ENCODE results near the gene APMAP. TPM values are rescaled to one million over a fixed set of nuclear protein-coding genes. Genes with fewer than 3 reads are reported as not detected.
"Not testable (repeated sequence)": the region's sequence is repeated elsewhere in the genome, so short reads cannot be mapped to it uniquely, and the experiment has no call there.

APMAP gene
- total RNA-seq, 1 donor from 2014 or later, result 56.8 TPM

DNA sequence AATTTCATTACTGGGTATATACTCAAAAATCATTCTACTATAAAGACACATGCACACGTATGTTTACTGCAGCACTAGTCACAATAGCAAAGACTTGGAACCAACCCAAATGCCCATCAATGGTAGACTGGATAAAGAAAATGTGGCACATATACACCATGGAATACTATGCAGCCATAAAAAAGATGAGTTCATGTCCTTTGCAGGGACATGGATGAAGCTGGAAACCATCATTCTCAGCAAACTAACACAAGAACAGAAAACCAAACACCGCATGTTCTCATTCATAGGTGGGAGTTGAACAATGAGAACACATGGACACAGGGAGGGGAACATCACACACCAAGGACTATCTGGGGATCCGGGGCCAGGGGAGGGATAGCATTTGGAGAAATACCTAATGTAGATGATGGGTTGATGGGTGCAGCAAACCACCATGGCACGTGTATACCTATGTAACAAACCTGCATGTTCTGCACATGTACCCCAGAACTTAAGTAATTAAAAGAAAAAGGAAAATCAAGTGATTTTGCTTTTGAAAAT lies 44.1 kb downstream of the APMAP start:
- H3K27me3 Mint-ChIP-seq, DNase-seq: not testable (repeated sequence)
- Mint-ChIP-seq H3K4me1 (peaks cover 61% of the 10 kb centered on the region), H3K27ac (peak overlapping the region; percentile 98), H3K4me3 (peak overlapping the region; percentile 95), H3K36me3 (ENCODE audit: low read depth) (peaks cover 57% of the 10 kb centered on the region), H3K9me3 (peaks cover 36% of the 10 kb centered on the region)
- intact Hi-C loops (cut with micrococcal nuclease), result loop anchor here (2.0 to 5.0 kb wide), 5 partner anchors 18 to 922 kb away; partner anchors contain the start of genes ABHD12 and ACSS1

DNA sequence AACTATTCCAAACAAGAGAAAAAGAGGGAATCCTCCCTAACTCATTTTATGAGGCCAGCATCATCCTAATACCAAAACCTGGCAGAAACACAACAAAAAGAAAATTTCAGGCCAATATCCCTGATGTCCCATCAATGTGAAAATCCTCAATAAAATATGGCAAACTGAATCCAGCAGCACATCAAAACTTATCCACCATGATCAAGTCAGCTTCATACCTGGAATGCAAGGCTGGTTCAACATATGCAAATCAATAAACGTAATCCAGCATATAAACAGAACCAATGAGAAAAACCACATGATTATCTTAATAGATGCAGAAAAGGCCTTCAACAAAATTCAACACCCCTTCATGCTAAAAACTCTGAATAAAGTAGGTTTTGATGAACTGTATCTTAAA lies 46.2 kb downstream of the APMAP start:
- Mint-ChIP-seq H3K36me3 (ENCODE audit: low read depth) (peaks cover 54% of the 10 kb centered on the region), H3K4me1 (peaks cover 45% of the 10 kb centered on the region), H3K9me3 (peaks cover 46% of the 10 kb centered on the region)
- not testable (repeated sequence) for H3K4me3 Mint-ChIP-seq, H3K27me3 Mint-ChIP-seq, DNase-seq, H3K27ac Mint-ChIP-seq
- intact Hi-C loops (cut with micrococcal nuclease), result loop anchor here (5.0 kb wide), 2 partner anchors 366 to 446 kb away; partner anchors contain the start of gene ABHD12

DNA sequence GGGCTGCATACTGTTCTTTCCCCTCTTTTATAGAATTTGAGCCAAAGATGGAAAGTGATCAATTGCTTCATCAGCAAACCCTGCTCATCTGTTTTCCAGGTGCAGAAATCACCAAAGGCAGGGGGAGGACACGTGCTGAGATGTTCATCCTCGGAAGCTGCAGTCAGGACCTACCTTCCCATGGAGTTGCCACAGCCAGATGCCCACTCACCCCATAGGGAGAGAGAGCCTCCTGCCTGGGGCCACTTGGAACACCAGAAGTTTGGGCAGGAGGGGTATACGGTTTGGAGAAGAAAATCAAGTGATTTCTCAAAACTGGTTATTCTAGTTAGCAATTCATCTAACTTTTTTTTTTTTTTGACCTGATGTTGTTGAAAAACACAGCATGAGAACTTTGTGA lies 48.8 kb downstream of the APMAP start:
- DNase-seq, result no peak
- Mint-ChIP-seq H3K36me3 (ENCODE audit: low read depth) (peaks cover 45% of the 10 kb centered on the region), H3K27ac (no peak overlapping the region), H3K27me3 (no peaks in the 10 kb centered on the region), H3K9me3 (peaks cover 55% of the 10 kb centered on the region), H3K4me1 (peaks cover 31% of the 10 kb centered on the region), H3K4me3 (no peak overlapping the region)
- intact Hi-C loops (cut with micrococcal nuclease), result no loop called here

DNA sequence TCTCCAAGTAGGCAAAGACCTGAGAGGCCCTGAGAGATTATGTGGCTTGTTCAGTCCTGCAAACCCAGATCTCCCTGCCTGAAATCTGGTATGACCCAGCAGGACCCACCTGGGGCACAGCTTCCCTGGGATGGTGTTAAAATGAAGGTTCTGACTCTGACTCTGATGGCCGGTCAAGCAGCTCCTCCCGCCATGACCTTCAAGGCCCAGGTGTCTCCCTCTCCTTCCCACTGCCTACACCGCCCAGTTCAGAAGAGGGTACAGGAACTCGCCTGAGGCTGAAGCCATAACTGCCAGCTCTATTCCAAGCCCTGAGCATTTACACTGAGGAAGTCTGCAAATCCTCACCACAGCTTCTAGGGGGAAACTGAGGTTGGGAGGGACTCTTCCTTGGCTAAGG lies 49.4 kb downstream of the APMAP start:
- Mint-ChIP-seq H3K4me3 (no peak overlapping the region), H3K9me3 (peaks cover 55% of the 10 kb centered on the region), H3K27ac (no peak overlapping the region), H3K36me3 (ENCODE audit: low read depth) (peaks cover 43% of the 10 kb centered on the region), H3K27me3 (no peaks in the 10 kb centered on the region), H3K4me1 (peaks cover 27% of the 10 kb centered on the region)
- intact Hi-C loops (cut with micrococcal nuclease), result no loop called here
- DNase-seq, result no peak

DNA sequence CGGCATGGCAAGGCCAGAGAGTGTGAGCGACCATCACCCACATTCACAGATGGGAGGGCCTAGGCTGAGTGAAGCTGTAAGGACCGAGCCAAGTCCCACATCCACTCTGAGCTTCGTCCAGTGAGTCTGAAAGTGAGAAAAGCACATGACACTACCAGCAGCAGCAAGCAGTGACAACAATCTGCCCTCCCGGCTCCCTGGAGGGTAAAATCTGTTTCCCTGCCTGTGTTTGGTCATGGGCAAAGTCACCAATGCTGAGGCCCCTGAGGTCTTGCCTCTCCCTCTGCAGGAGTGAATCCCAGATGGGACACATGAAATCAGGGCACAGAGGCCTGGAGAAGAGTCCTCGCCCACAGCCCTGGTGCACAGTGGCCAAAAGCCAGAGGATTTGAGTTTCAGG lies 49.9 kb downstream of the APMAP start:
- Mint-ChIP-seq H3K4me3 (no peak overlapping the region), H3K4me1 (peaks cover 22% of the 10 kb centered on the region), H3K27ac (no peak overlapping the region), H3K9me3 (peaks cover 51% of the 10 kb centered on the region), H3K27me3 (no peaks in the 10 kb centered on the region), H3K36me3 (ENCODE audit: low read depth) (peaks cover 39% of the 10 kb centered on the region)
- intact Hi-C loops (cut with micrococcal nuclease), result no loop called here
- no peak for DNase-seq

DNA sequence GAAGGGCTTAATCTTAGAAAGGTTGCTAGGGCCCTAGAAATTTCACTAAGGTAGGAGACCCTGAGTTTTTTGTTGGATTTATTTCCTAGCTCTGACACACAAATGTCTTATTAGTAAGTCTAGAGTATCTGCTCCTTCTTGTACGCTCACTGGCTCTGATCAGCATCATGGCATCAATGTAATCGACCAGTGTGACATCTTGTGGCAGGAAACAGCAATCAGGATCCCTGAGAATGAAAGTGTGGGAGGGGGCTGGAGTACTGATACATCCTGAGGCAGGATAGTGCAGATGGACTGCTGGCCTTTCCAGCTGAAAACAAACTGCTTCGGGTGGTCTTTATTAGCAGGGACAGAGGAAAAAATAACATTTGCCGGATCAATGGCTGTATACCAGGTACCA lies 53.5 kb downstream of the APMAP start:
- intact Hi-C loops (cut with micrococcal nuclease), result no loop called here
- H3K4me1 Mint-ChIP-seq, result peaks cover 8% of the 10 kb centered on the region
- H3K9me3 Mint-ChIP-seq, result peaks cover 31% of the 10 kb centered on the region
- no peaks in the 10 kb centered on the region for H3K27me3 Mint-ChIP-seq
- H3K4me3 Mint-ChIP-seq, result no peak overlapping the region
- no peak for DNase-seq
- no peak overlapping the region for H3K27ac Mint-ChIP-seq
- H3K36me3 Mint-ChIP-seq (ENCODE audit: low read depth), result peaks cover 12% of the 10 kb centered on the region

DNA sequence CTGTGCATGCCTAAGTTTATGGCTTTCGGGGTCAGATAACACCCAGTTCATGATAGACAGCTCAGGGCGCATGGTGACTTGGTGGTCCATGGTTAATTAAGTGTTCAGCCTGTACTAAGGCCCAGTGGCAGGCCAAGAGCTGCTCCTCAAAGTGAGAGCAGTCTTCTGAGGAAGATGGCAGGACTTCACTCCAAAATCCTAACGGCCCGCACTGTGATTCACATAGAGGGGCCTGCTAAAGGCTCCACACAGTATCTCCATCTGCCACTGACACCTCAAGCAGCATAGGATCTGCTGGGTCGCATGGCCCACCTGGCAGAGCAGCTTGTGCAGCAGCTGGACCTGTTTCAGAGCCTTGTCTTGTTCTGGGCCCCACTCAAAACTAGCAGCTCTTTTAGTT lies 54.1 kb downstream of the APMAP start:
- H3K4me1 Mint-ChIP-seq, result peaks cover 10% of the 10 kb centered on the region
- peaks cover 29% of the 10 kb centered on the region for H3K9me3 Mint-ChIP-seq
- no peak overlapping the region for H3K27ac Mint-ChIP-seq
- no peak for DNase-seq
- peaks cover 10% of the 10 kb centered on the region for H3K36me3 Mint-ChIP-seq (ENCODE audit: low read depth)
- H3K4me3 Mint-ChIP-seq, result no peak overlapping the region
- intact Hi-C loops (cut with micrococcal nuclease), result no loop called here
- no peaks in the 10 kb centered on the region for H3K27me3 Mint-ChIP-seq

DNA sequence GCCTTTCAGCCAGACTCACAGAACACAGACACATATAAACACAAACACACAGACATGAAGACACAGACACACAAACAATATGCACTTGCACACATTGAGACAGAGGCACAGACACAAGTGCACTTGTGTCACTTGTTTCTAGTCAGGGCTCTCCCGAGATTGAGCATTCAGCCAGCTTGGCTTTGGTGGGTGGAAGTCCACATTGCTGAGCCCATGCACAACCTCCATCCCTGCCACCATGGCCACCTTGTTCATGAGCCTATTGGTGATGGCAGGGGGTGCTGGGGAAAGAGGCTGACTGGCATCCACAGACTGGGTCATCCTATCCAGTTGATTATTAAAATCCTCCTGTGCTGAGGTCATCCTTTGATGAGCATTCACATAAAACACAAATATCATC lies 55.0 kb downstream of the APMAP start:
- Mint-ChIP-seq H3K9me3 (peaks cover 29% of the 10 kb centered on the region), H3K27me3 (no peaks in the 10 kb centered on the region), H3K4me3 (no peak overlapping the region), H3K4me1 (peaks cover 19% of the 10 kb centered on the region), H3K36me3 (ENCODE audit: low read depth) (peaks cover 10% of the 10 kb centered on the region), H3K27ac (no peak overlapping the region)
- DNase-seq, result no peak
- intact Hi-C loops (cut with micrococcal nuclease), result no loop called here

DNA sequence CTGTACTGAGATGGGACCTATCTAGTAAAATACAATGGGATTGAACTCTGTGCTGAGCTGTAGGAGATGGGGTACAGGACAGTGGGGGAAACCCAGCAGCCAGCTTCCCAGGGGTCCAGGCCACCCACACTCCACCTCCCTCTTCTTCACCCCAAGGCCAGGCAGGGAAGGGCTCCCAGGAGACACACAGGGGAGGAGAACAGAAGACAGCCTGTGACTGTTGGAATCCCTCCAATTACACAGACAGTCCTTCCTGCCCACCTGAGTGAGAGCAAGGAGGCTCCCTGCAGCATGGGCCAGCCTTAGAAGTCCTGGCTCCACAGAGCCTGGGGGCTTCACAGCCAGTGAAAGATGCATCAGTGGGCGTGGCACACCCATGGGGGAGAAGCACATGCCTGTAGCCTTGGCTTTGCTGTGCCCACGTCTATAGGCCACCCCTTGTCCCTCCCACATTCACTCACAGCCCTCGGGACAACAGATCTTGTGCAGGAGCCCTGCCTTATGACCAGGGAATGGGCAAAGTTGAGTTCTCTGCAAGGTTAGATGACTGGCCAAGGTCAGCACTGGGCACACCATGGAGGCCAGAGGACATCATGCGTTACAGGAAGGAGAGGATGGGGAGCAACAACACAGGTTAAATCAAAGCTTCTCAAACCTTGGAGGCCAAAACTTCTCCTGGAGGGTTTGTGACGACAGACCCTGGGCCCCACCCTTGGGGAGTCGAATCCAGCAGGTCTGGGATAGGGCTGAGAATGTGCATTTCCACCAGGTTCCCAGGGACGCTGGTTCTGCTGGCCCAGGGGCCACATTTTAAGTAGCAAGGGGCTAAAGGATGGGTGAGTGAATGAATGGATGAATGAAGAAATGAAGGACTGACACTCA lies 55.8 kb downstream of the APMAP start:
- Mint-ChIP-seq H3K9me3 (peaks cover 21% of the 10 kb centered on the region), H3K27me3 (no peaks in the 10 kb centered on the region), H3K36me3 (ENCODE audit: low read depth) (peaks cover 6% of the 10 kb centered on the region), H3K4me3 (no peak overlapping the region), H3K4me1 (peaks cover 27% of the 10 kb centered on the region), H3K27ac (no peak overlapping the region)
- DNase-seq, result no peak
- intact Hi-C loops (cut with micrococcal nuclease), result no loop called here

DNA sequence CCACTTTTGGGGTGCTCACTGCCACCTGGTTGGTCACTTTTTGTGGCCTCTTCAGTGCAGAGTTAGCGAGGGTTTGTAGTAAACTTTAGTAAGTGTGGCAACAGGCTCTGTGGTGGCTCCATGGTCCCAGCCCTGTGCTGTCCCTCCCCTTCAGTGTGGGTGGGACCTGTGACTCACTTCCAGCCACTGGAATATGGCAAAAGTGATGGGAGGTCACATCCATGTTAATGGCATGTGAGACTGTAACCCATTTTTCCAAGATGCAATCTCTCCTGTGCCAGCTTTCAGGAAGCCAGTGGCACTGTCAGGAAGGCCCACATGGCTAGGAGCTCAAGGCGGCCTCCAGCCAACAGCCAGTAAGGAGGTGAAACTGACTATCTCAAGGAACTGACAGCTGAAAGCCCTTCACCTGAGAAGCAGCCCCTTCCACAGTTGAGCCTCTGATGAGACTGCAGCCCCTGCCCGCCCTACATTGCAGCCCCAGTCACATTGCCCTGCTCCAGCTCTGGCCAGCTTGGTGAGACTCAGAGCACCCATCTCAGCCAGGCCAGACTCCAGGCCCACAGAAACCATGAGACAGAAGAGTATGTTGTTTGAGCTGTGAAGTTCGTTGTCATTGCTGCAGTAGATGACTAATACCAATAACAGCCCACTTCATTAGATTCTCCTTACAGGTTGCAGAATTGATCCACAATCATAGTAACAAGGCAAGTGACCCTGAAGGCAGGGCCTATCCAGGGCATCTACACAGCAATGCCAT lies 56.6 kb downstream of the APMAP start:
- Mint-ChIP-seq H3K9me3 (peaks cover 18% of the 10 kb centered on the region), H3K27me3 (no peaks in the 10 kb centered on the region), H3K36me3 (ENCODE audit: low read depth) (peaks cover 2% of the 10 kb centered on the region), H3K4me3 (no peak overlapping the region), H3K27ac (peak overlapping the region; percentile 22), H3K4me1 (peaks cover 34% of the 10 kb centered on the region)
- intact Hi-C loops (cut with micrococcal nuclease), result no loop called here
- no peak for DNase-seq

DNA sequence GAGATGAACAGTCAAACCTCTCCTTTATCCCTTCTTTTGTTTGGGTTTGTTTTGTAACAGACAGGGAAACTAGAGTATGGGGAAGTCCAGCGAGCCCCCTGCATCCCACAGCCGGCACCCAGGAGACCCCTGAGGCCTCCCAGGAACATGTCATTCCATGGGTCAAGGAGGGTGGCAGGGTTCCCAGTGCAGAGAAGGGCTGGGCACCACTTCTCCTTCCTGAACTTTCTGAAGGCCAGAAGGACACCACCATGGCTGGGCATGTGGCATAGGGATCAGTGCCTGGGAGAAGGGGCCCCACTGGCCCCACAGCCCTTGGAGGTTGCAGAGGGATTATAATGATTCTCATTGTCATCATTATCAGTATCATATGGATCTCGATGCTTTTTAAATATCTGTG lies 57.4 kb downstream of the APMAP start:
- Mint-ChIP-seq H3K27ac (no peak overlapping the region), H3K27me3 (no peaks in the 10 kb centered on the region), H3K4me3 (no peak overlapping the region), H3K4me1 (peaks cover 42% of the 10 kb centered on the region), H3K36me3 (ENCODE audit: low read depth) (peaks cover 2% of the 10 kb centered on the region), H3K9me3 (peaks cover 10% of the 10 kb centered on the region)
- intact Hi-C loops (cut with micrococcal nuclease), result no loop called here
- no peak for DNase-seq

DNA sequence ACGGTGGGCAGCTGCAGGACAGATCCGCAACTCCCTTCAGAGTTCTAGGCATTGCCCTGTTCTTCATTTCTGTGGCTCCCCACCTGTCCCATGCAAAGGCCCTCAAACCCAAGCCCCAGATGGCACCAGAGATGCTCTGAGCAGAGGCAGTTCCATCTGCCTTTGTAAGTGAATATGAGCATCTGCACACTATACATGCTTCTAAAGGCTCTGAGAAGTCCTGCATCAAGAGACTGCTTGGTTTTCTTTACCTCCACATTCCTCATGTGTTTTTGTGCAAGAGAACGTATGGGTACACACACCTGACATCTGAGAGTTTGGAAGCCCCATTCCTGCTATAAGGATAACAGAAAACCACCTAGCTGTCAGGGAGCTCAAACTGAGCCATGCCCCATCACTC lies 57.8 kb downstream of the APMAP start:
- Mint-ChIP-seq H3K27ac (no peak overlapping the region), H3K27me3 (no peaks in the 10 kb centered on the region), H3K9me3 (peaks cover 10% of the 10 kb centered on the region), H3K36me3 (ENCODE audit: low read depth) (peaks cover 2% of the 10 kb centered on the region), H3K4me1 (peaks cover 45% of the 10 kb centered on the region), H3K4me3 (no peak overlapping the region)
- DNase-seq, result no peak
- intact Hi-C loops (cut with micrococcal nuclease), result no loop called here

DNA sequence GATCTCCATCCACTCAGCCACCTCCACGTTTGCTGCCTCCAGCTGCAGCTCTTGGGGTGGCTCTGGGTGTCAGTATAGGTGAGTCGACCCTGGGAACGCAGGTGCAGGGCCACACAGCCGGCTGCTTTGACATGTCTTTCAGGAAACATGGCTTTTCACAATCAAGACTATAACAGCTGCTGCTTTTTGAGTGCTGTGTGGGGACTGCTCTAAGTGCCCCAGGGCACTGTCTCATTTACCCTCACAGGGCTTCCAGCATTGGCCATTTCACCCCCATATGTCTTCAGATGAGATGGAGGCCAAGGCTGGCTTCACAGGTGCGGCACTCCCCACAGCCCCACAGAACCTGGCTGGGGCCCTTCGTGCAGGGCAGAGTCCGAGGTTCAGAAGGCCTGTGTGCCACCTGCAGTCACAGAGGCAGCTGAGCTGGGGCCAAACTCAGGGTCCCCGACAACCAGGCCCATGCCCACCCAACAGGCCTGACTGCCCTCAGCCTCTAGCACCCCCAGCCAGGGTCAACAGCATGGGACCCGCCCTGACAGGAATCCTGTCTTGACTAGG lies 58.4 kb downstream of the APMAP start:
- H3K27me3 Mint-ChIP-seq, result no peaks in the 10 kb centered on the region
- H3K27ac Mint-ChIP-seq, result no peak overlapping the region
- peaks cover 45% of the 10 kb centered on the region for H3K4me1 Mint-ChIP-seq
- DNase-seq, result no peak
- peaks cover 10% of the 10 kb centered on the region for H3K9me3 Mint-ChIP-seq
- intact Hi-C loops (cut with micrococcal nuclease), result no loop called here
- H3K36me3 Mint-ChIP-seq (ENCODE audit: low read depth), result peaks cover 2% of the 10 kb centered on the region
- H3K4me3 Mint-ChIP-seq, result no peak overlapping the region

Data from activated CD4-positive, alpha-beta T cell treated with anti-CD3 and anti-CD28 coated beads, Interleukin-2, amount 10 ng/mL, durations not matched to agents 24 days and 14 days (primary cell).